ENCODE measurements around the gene SRR.

- TF ChIP-seq CTCF (IDR thresholded peaks at IDR 0.05) (no peak), POLR2A (IDR thresholded peaks at IDR 0.05) (no peak)
Measured at GRCh38 chr17:2344528-2344927, 40.8 kb downstream of the SRR start.

Data from Peyer's patch (tissue), 4 donors.